Adrenal gland (tissue), 12 donors: ENCODE data around the gene TTC22. TPM values are rescaled to one million over a fixed set of nuclear protein-coding genes. Genes with fewer than 3 reads are reported as not detected.

Experiments used
- DNase-seq, 7 donors: peaks; one replicate each; pipeline ENCODE4 v3.0.0-alpha.2; 2019 to 2020
- H3K27ac ChIP-seq, 5 donors: fragments of 200-600 bp; sonication (generic) in 4 of 5; 1 replicate in 3 of 5; 2 replicates in 2 of 5; pipeline versions ENCODE4 v1.5.1 to v1.8.0; 2016 to 2020; ENCODE audit warnings: mild to moderate bottlenecking in 1 of 5
- H3K27me3 ChIP-seq: fragments of 200-600 bp; 2 replicates; pipeline ENCODE4 v1.8.0; 2021
- H3K36me3 ChIP-seq, 2 donors: fragments of 200-600 bp; replicated peaks in 1 of 2; 1 replicate in 1 of 2; 2 replicates in 1 of 2; pipeline versions ENCODE4 v1.5.1 to v1.8.0; 2018 to 2022
- H3K4me1 ChIP-seq, 2 donors: fragments of 200-600 bp; replicated peaks in 1 of 2; 1 replicate in 1 of 2; 2 replicates in 1 of 2; pipeline versions ENCODE4 v1.5.1 to v1.8.0; 2018 to 2021
- H3K4me3 ChIP-seq, 4 donors: fragments of 200-600 bp; sonication (generic) in 3 of 4; one replicate each; pipeline ENCODE4 v1.5.1; 2016 to 2018
- H3K9me3 ChIP-seq, 3 donors: fragments of 200-600 bp; sonication (generic) in 1 of 3; replicated peaks in 1 of 3; 1 replicate in 2 of 3; 2 replicates in 1 of 3; pipeline versions ENCODE4 v1.5.1 to v1.8.0; 2016 to 2021
- POLR2A ChIP-seq, 2 donors: fragments of 450-650 bp; IDR thresholded peaks; one replicate each; pipeline ENCODE4 v1.6.1; 2017; ENCODE audit warnings: antibody characterized with exemption in 2 of 2, mild to moderate bottlenecking in 2 of 2, moderate library complexity in 1 of 2
- WGBS, 4 donors: extraction: QIAGEN DNeasy Blood & Tissue Kit in 2 of 4; methylation state at CpG; one replicate each; pipeline versions ENCODE4 v1.1.5 to v1.1.7; 2013 to 2017; 5-methylcytosine and 5-hydroxymethylcytosine counted together
- intact Hi-C, 2 donors: fragments of 100-400 bp; cut with DNase I; formaldehyde crosslinking; loops; one replicate each; pipeline versions ENCODE4 v1.14.1 to v1.15.0; 2022 to 2023
- polyA plus RNA-seq, 3 donors: library from polyadenylated mRNA; stranded (reverse); fragments of 200-250 nt in 2 of 3; fragments of 350-450 nt in 1 of 3; fragmentation: Illumina TruSeq in 1 of 3; extraction: RNeasy Lipid Tissue Mini Kit (QIAGEN cat#74804) in 1 of 3; gene quantifications; one replicate each; pipeline ENCODE4 v1.2.3, GENCODE V29; 2013 to 2014
- total RNA-seq, 9 donors: library from RNA; depleted of rRNA in 4 of 9; stranded (reverse); fragments of >200 nt in 4 of 9; fragments of 120-200 nt in 1 of 9; fragmentation: NEBNext Ultra II Directional in 1 of 9; extraction: Animal tissue kit (Norgen Biotek cat#: 25700) in 1 of 9; gene quantifications; one replicate each; pipeline versions ENCODE4 v1.1.0 to v1.2.4, GENCODE V29; 2013 to 2023
- TF ChIP-seq, protein P1 (sequence below), 6 experiments: fragments of 450-650 bp in 4 of 6; fragments of 200-600 bp in 2 of 6; sonication (generic) in 1 of 6; IDR thresholded peaks; 1 replicate in 5 of 6; 2 replicates in 1 of 6; pipeline versions ENCODE4 v1.5.1 to v1.8.0; 2016 to 2021; ENCODE audit warnings: antibody characterized with exemption in 6 of 6, mild to moderate bottlenecking in 2 of 6, moderate library complexity in 1 of 6
- donor health status: healthy with polysubstance abuse.
- donor health status: Bipolar disorder and iron deficiency.
- donor health status: DM: yes; HTN: yes; CAD: no.
- donor health status: DM: no; HTN: no; CAD: no.
- donor health status: DM: no; HTN: no; CAD: no.
- donor health status: DM: yes; HTN: yes; CAD: no.

Gene TTC22
- total and polyA plus RNA-seq, 12 donors = 0.09 to 2.3 (median 1.7) TPM

GRCh38 chr1:54849219-54850068, 48.3 kb upstream of the TTC22 start:
- Histone ChIP-seq H3K27me3 (no peaks in the 10 kb centered on the region), H3K36me3 (peaks cover 0 to 62% of the 10 kb centered on the region in 2 donors), H3K4me1 (peaks cover 2 to 7% of the 10 kb centered on the region in 2 donors), H3K4me3 (no peak overlapping the region), H3K27ac (peak overlapping the region in 2 of 5 donors; percentile 17 to 43), H3K9me3 (no peaks in the 10 kb centered on the region)
- peak in 1 of 7 donors; percentile 45 for DNase-seq
- 83 to 95% (median 90%) methylated on average over 6 of the region's 6 CpGs for WGBS, 4 donors
- TF ChIP-seq, protein P1, sequence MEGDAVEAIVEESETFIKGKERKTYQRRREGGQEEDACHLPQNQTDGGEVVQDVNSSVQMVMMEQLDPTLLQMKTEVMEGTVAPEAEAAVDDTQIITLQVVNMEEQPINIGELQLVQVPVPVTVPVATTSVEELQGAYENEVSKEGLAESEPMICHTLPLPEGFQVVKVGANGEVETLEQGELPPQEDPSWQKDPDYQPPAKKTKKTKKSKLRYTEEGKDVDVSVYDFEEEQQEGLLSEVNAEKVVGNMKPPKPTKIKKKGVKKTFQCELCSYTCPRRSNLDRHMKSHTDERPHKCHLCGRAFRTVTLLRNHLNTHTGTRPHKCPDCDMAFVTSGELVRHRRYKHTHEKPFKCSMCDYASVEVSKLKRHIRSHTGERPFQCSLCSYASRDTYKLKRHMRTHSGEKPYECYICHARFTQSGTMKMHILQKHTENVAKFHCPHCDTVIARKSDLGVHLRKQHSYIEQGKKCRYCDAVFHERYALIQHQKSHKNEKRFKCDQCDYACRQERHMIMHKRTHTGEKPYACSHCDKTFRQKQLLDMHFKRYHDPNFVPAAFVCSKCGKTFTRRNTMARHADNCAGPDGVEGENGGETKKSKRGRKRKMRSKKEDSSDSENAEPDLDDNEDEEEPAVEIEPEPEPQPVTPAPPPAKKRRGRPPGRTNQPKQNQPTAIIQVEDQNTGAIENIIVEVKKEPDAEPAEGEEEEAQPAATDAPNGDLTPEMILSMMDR (IDR thresholded peaks at IDR 0.05) = no peak
- no peak for TF ChIP-seq POLR2A (IDR thresholded peaks at IDR 0.05)
- intact Hi-C loops = no loop called here

DNA sequence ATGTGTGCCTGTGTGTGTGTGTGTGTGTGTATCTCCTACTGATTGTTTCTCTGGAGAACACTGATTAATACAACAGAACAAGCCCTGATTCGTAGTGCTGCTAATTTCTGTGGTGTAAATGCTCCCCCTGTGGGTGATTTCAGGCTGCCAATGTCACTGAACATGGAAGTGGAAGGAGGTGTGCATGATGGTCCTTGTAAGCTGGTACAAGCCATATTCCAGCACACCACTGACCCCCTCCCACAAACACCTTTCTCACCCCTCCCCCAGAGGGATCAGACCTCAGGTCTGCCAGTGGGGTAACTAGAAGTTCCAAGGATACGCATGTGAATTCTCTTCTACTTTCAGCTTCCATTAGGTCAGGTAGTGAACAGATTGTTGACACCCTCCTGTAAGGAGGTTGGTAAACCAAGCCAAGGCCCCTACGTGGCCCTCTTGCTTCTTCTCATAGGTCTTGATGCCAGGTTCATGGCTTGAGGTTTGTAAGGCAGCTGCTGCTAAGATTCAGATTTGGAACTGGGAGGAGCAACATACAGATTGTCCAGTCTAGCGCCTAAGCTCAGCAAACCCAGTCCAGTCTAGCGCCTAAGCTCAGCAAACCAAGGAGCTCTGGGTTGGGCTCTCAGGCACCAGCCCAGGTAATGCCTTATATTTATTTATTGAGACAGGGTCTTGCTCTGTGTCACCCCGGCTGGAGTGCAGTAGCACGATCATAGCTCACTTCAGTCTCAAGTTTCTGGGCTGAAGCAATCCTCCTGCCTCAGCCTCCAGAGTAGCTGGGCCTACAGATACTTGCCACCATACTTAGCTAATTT, 47.2 kb upstream of the TTC22 start:
- Histone ChIP-seq H3K4me1 (no peaks in the 10 kb centered on the region), H3K27me3 (no peaks in the 10 kb centered on the region), H3K4me3 (no peak overlapping the region), H3K27ac (no peak overlapping the region), H3K36me3 (peaks cover 0 to 51% of the 10 kb centered on the region in 2 donors), H3K9me3 (no peaks in the 10 kb centered on the region)
- intact Hi-C loops = no loop called here
- 85 to 94% (median 88%) methylated on average over 2 to 7 of the region's 7 CpGs for WGBS, 4 donors
- TF ChIP-seq, protein P1 (IDR thresholded peaks at IDR 0.05) = no peak
- TF ChIP-seq POLR2A (IDR thresholded peaks at IDR 0.05) = no peak
- DNase-seq = peak in 1 of 7 donors; percentile 48

- 70 to 83% (median 76%) methylated on average over 8 to 9 of the region's 9 CpGs for WGBS, 4 donors
- no peak overlapping the region for H3K4me3 ChIP-seq
- H3K4me1 ChIP-seq = no peaks in the 10 kb centered on the region
- no peaks in the 10 kb centered on the region for H3K27me3 ChIP-seq
- no peak overlapping the region for H3K27ac ChIP-seq
- DNase-seq = peak in 1 of 7 donors; percentile 47
- TF ChIP-seq, protein P1 (IDR thresholded peaks at IDR 0.05) = no peak
- no peak for TF ChIP-seq POLR2A (IDR thresholded peaks at IDR 0.05)
- intact Hi-C loops = no loop called here
- peaks cover 0 to 36% of the 10 kb centered on the region in 2 donors for H3K36me3 ChIP-seq
- H3K9me3 ChIP-seq = no peaks in the 10 kb centered on the region
These were observed 45.7 kb upstream of the TTC22 start for GRCh38 chr1:54846716-54847284.

- peaks cover 0 to 31% of the 10 kb centered on the region in 2 donors for H3K36me3 ChIP-seq
- no peaks in the 10 kb centered on the region for H3K27me3 ChIP-seq
- no peak overlapping the region for H3K4me3 ChIP-seq
- H3K9me3 ChIP-seq = no peaks in the 10 kb centered on the region
- no peaks in the 10 kb centered on the region for H3K4me1 ChIP-seq
- H3K27ac ChIP-seq = no peak overlapping the region
- intact Hi-C loops = no loop called here
- no peak for TF ChIP-seq POLR2A (IDR thresholded peaks at IDR 0.05)
- TF ChIP-seq, protein P1 (IDR thresholded peaks at IDR 0.05) = no peak
- peak in 1 of 7 donors; percentile 51 for DNase-seq
- 92 to 97% (median 96%) methylated on average over 3 of the region's 3 CpGs for WGBS, 4 donors
These were observed 45.2 kb upstream of the TTC22 start for GRCh38 chr1:54846301-54846700.
